IMR-90 (cell line): Measurements from ENCODE around the gene SPATA16. TPM values are rescaled to one million over a fixed set of nuclear protein-coding genes. Genes with fewer than 3 reads are reported as not detected.

Experiments used
- ATAC-seq: fragments of 200-7000 bp; cut with Tn5 transposase; 2 replicates; pipeline ENCODE4 v1.9.1; 2020; ENCODE audit warnings: low read depth, mild to moderate bottlenecking, moderate library complexity
- BruUV-seq: library from RNA; stranded (reverse); fragments of 400-500 nt; replicated peaks from 2 replicates; lab custom pipeline; 2021; lab: Mats Ljungman, UMichigan
- CTCF ChIA-PET: fragments of 300-600 bp; formaldehyde crosslinking; extraction: SDS; loops from one replicate; lab custom pipeline; 2021; ENCODE audit warnings: antibody characterized with exemption; lab: Yijun Ruan, JAX
- POLR2A ChIA-PET: fragments of 300-600 bp; sonication (Branson Sonifier 250); formaldehyde crosslinking; loops from one replicate; lab custom pipeline; 2022; ENCODE audit warnings: antibody characterized with exemption; ENCODE audit not compliant: unreplicated experiment; lab: Charles Lee
- DNase-seq: peaks from one replicate; pipeline ENCODE4 v3.0.0; 2013
- H2AFZ ChIP-seq: replicated peaks from 2 replicates; pipeline ENCODE3; 2013; ENCODE audit warnings: low read length, mild to moderate bottlenecking; ENCODE audit not compliant: poor library complexity
- H2AK5ac ChIP-seq: 2 replicates; pipeline ENCODE4 v1.6.1; 2013; ENCODE audit warnings: low read depth, low read length, inconsistent platforms
- H2AK9ac ChIP-seq: replicated peaks from 2 replicates; pipeline ENCODE3; 2013; ENCODE audit warnings: mild to moderate bottlenecking, low read depth, low read length, moderate library complexity; ENCODE audit not compliant: poor library complexity
- H2BK120ac ChIP-seq: 2 replicates; pipeline ENCODE4 v1.6.1; 2013; ENCODE audit warnings: low read depth, low read length, inconsistent platforms
- H2BK15ac ChIP-seq: 3 replicates; pipeline ENCODE4 v1.6.1; 2013; ENCODE audit warnings: low read depth, low read length, inconsistent platforms
- H2BK20ac ChIP-seq: 2 replicates; pipeline ENCODE4 v1.6.1; 2013; ENCODE audit warnings: low read depth, mild to moderate bottlenecking, inconsistent platforms, low read length, moderate library complexity
- H2BK5ac ChIP-seq: 2 replicates; pipeline ENCODE4 v1.6.1; 2013; ENCODE audit warnings: mild to moderate bottlenecking, low read depth, low read length, inconsistent platforms; ENCODE audit not compliant: poor library complexity, severe bottlenecking
- H3K14ac ChIP-seq: replicated peaks from 2 replicates; pipeline ENCODE4 v1.6.1; 2013; ENCODE audit warnings: low read depth, low read length, inconsistent platforms
- H3K18ac ChIP-seq: 2 replicates; pipeline ENCODE4 v1.6.1; 2013; ENCODE audit warnings: low read depth, low read length, control low read depth
- H3K23ac ChIP-seq: 2 replicates; pipeline ENCODE4 v1.6.1; 2013; ENCODE audit warnings: low read depth, low read length, inconsistent platforms
- H3K27ac ChIP-seq: 2 replicates; pipeline ENCODE4 v1.5.1; 2013; ENCODE audit warnings: mild to moderate bottlenecking, control low read depth, low read length; ENCODE audit not compliant: insufficient read depth
- H3K27me3 ChIP-seq: 2 replicates; pipeline ENCODE4 v1.6.1; 2013; ENCODE audit warnings: low read length; ENCODE audit not compliant: control insufficient read depth, insufficient read depth
- H3K36me3 ChIP-seq: 2 replicates; pipeline ENCODE4 v1.6.1; 2013; ENCODE audit warnings: low read length, mixed read lengths; ENCODE audit not compliant: control insufficient read depth, insufficient read depth
- H3K4ac ChIP-seq: 2 replicates; pipeline ENCODE4 v1.6.1; 2013; ENCODE audit warnings: low read depth, low read length, inconsistent platforms
- H3K4me1 ChIP-seq: 2 replicates; pipeline ENCODE4 v1.6.1; 2013; ENCODE audit warnings: low read length, mixed read lengths; ENCODE audit not compliant: control insufficient read depth, insufficient read depth
- H3K4me2 ChIP-seq: 2 replicates; pipeline ENCODE4 v1.6.1; 2013; ENCODE audit warnings: low read depth, mild to moderate bottlenecking, control low read depth, low read length, moderate library complexity
- H3K4me3 ChIP-seq: 2 replicates; pipeline ENCODE4 v1.5.1; 2013; ENCODE audit warnings: low read depth, mild to moderate bottlenecking, control low read depth, low read length, moderate library complexity; ENCODE audit not compliant: insufficient read depth
- H3K56ac ChIP-seq: 2 replicates; pipeline ENCODE4 v1.6.1; 2013; ENCODE audit warnings: low read length, inconsistent platforms; ENCODE audit not compliant: insufficient read depth; ENCODE audit errors: extremely low read depth
- H3K79me1 ChIP-seq, 2 experiments: 2 replicates each; pipeline ENCODE4 v1.6.1; 2013; ENCODE audit warnings: low read length in 2 of 2, inconsistent platforms in 1 of 2, low read depth in 1 of 2
- H3K9ac ChIP-seq: 2 replicates; pipeline ENCODE4 v1.6.1; 2013; ENCODE audit warnings: low read depth, low read length, control low read depth
- H3K9me1 ChIP-seq: 2 replicates; pipeline ENCODE4 v1.6.1; 2013; ENCODE audit warnings: low read length, inconsistent platforms; ENCODE audit not compliant: insufficient read depth
- H3K9me3 ChIP-seq: 2 replicates; pipeline ENCODE4 v1.6.1; 2013; ENCODE audit warnings: low read length; ENCODE audit not compliant: control insufficient read depth, insufficient read depth
- H4K20me1 ChIP-seq: 2 replicates; pipeline ENCODE4 v1.6.1; 2013; ENCODE audit warnings: low read length, inconsistent platforms; ENCODE audit not compliant: insufficient read depth
- H4K5ac ChIP-seq: 2 replicates; pipeline ENCODE4 v1.6.1; 2013; ENCODE audit warnings: mild to moderate bottlenecking, low read depth, low read length, control low read depth
- H4K8ac ChIP-seq, 2 experiments: 2 replicates each; pipeline ENCODE4 v1.6.1; 2013; ENCODE audit warnings: low read depth in 2 of 2, low read length in 2 of 2, control low read depth in 1 of 2, inconsistent platforms in 1 of 2
- H4K91ac ChIP-seq: 2 replicates; pipeline ENCODE4 v1.6.1; 2013; ENCODE audit warnings: low read depth, low read length, inconsistent platforms; ENCODE audit not compliant: insufficient read depth
- BHLHE40 ChIP-seq: fragments of 150-350 bp; IDR thresholded peaks from 2 replicates; pipeline ENCODE4 v1.6.1; 2016; ENCODE audit warnings: mild to moderate bottlenecking, low read depth, low read length
- CEBPB ChIP-seq: IDR thresholded peaks from 2 replicates; pipeline ENCODE4 v1.6.1; 2012; ENCODE audit warnings: low read depth, low read length, improper control_type of control experiment
- CHD1 ChIP-seq: IDR thresholded peaks from 2 replicates; pipeline ENCODE4 v1.6.1; 2012; ENCODE audit warnings: low read depth, low read length, improper control_type of control experiment
- FOS ChIP-seq: fragments of 150-350 bp; IDR thresholded peaks from 2 replicates; pipeline ENCODE4 v1.6.1; 2016; ENCODE audit warnings: low read depth, low read length
- MAFK ChIP-seq: IDR thresholded peaks from 2 replicates; pipeline ENCODE4 v1.6.1; 2012; ENCODE audit warnings: low read depth, low read length, improper control_type of control experiment
- MXI1 ChIP-seq: IDR thresholded peaks from 2 replicates; pipeline ENCODE4 v1.6.1; 2012; ENCODE audit warnings: low read depth, mild to moderate bottlenecking, low read length, moderate library complexity, borderline replicate concordance
- NFE2L2 ChIP-seq: fragments of 150-350 bp; IDR thresholded peaks from 2 replicates; pipeline ENCODE4 v1.6.1; 2016; ENCODE audit warnings: low read depth, mild to moderate bottlenecking, low read length
- POLR2A ChIP-seq: IDR thresholded peaks from 2 replicates; pipeline ENCODE4 v1.6.1; 2012; ENCODE audit warnings: mild to moderate bottlenecking, low read depth, low read length
- RAD21 ChIP-seq: IDR thresholded peaks from 2 replicates; pipeline ENCODE4 v1.6.1; 2012; ENCODE audit warnings: low read length, improper control_type of control experiment
- RCOR1 ChIP-seq: IDR thresholded peaks from 2 replicates; pipeline ENCODE4 v1.6.1; 2012; ENCODE audit warnings: mild to moderate bottlenecking, low read length, improper control_type of control experiment; ENCODE audit not compliant: insufficient replicate concordance
- SMC3 ChIP-seq: fragments of 150-350 bp; IDR thresholded peaks from 2 replicates; pipeline ENCODE4 v1.6.1; 2016; ENCODE audit warnings: low read depth, mild to moderate bottlenecking, antibody characterized with exemption, low read length, moderate library complexity
- WGBS, 2 experiments: methylation state at CpG; one replicate each; pipeline versions ENCODE4 v1.1.5 to v1.1.7; 2013; ENCODE audit warnings: missing lambda C conversion rate in 2 of 2; ENCODE audit not compliant: insufficient read length in 1 of 2; ENCODE audit errors: extremely low coverage in 2 of 2; 5-methylcytosine and 5-hydroxymethylcytosine counted together
- dilution Hi-C: fragments of 300-500 bp; cut with HindIII; formaldehyde crosslinking; loops from one replicate; pipeline ENCODE4 v1.14.3; 2018; ENCODE audit warnings: low sequenced_read_pairs; ENCODE audit not compliant: unreplicated experiment
- in situ Hi-C: fragments of 300-500 bp; cut with MboI; formaldehyde crosslinking; loops from 3 replicates; pipeline ENCODE4 v1.14.3; 2019; ENCODE audit warnings: low sequenced_read_pairs, inconsistent platforms, mixed read lengths
- intact Hi-C: fragments of 100-400 bp; cut with micrococcal nuclease; formaldehyde crosslinking; loops from 2 replicates; pipeline ENCODE4 v1.10.0; 2022
- polyA plus RNA-seq, 3 experiments: library from polyadenylated mRNA; depleted of rRNA; stranded (reverse); fragments of >200 nt; gene quantifications; 2 replicates each; pipeline ENCODE4 v1.2.3, GENCODE V29; 2012; ENCODE audit warnings: low replicate concordance in 1 of 3
- total RNA-seq: library from RNA; depleted of rRNA; stranded (reverse); fragments of >200 nt; gene quantifications from 2 replicates; pipeline ENCODE4 v1.2.3, GENCODE V29; 2012
- TF ChIP-seq, protein P1 (sequence below): conservative IDR thresholded peaks from 2 replicates; pipeline ENCODE4 v1.5.1; 2012; ENCODE audit warnings: mild to moderate bottlenecking, low read depth, low read length, improper control_type of control experiment

SPATA16 gene
- total and polyA plus RNA-seq, 2 of the 4 experiments (the other 2 are of a cell fraction), result not detected

DNA sequence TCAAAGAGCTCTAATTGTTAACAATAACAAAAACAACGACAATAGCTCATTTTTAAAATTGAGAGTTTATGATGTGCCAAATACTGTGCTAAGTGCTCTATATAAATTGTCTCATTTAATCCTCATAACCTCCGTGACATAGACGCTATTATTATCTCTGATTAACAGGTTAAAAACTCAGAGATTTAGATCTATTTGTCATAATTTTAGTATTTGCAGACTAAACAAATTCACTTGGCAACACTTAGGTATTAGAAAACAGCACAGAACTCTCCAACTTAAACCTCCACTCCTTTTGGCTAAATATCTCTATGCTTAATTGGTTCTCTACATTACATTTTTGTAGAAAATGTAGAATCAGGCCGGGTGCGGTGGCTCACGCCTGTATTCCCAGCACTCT, 136.4 kb downstream of the SPATA16 start:
- Histone ChIP-seq H2BK15ac (no peak overlapping the region), H3K36me3 (no peaks in the 10 kb centered on the region), H2AK9ac (no peak overlapping the region), H4K8ac (no peak overlapping the region), H3K4me3 (no peak overlapping the region), H2BK5ac (no peak overlapping the region), H3K4me1 (no peaks in the 10 kb centered on the region), H3K79me1 (no peaks in the 10 kb centered on the region), H3K4ac (no peak overlapping the region), H3K9ac (no peak overlapping the region), H3K23ac (no peak overlapping the region), H3K18ac (no peak overlapping the region), H4K20me1 (no peaks in the 10 kb centered on the region), H3K14ac (no peak overlapping the region), H2AFZ (no peak overlapping the region), H3K27me3 (no peaks in the 10 kb centered on the region), H2BK20ac (no peak overlapping the region), H2AK5ac (no peak overlapping the region), H4K5ac (no peak overlapping the region), H3K27ac (no peak overlapping the region), H4K91ac (no peak overlapping the region), H3K9me3 (no peaks in the 10 kb centered on the region), H3K4me2 (no peak overlapping the region), H3K9me1 (no peaks in the 10 kb centered on the region), H2BK120ac (no peak overlapping the region), H3K56ac (no peak overlapping the region)
- no CpG with 5 or more reads among the region's 6 CpGs for WGBS, 2 experiments
- ATAC-seq (no peak), DNase-seq (no peak)
- in situ Hi-C loops (no loop called here), intact Hi-C loops (no loop called here), dilution Hi-C loops (no loop called here)
- BruUV-seq, result no TSS peak
- POLR2A ChIA-PET, result no interaction called here
- no peak for TF ChIP-seq MXI1
- no peak for TF ChIP-seq RAD21
- TF ChIP-seq FOS, result no peak
- TF ChIP-seq CHD1, result no peak
- TF ChIP-seq CEBPB, result no peak
- TF ChIP-seq NFE2L2, result no peak
- TF ChIP-seq, protein P1, sequence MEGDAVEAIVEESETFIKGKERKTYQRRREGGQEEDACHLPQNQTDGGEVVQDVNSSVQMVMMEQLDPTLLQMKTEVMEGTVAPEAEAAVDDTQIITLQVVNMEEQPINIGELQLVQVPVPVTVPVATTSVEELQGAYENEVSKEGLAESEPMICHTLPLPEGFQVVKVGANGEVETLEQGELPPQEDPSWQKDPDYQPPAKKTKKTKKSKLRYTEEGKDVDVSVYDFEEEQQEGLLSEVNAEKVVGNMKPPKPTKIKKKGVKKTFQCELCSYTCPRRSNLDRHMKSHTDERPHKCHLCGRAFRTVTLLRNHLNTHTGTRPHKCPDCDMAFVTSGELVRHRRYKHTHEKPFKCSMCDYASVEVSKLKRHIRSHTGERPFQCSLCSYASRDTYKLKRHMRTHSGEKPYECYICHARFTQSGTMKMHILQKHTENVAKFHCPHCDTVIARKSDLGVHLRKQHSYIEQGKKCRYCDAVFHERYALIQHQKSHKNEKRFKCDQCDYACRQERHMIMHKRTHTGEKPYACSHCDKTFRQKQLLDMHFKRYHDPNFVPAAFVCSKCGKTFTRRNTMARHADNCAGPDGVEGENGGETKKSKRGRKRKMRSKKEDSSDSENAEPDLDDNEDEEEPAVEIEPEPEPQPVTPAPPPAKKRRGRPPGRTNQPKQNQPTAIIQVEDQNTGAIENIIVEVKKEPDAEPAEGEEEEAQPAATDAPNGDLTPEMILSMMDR, result no peak
- no peak for TF ChIP-seq SMC3
- no peak for TF ChIP-seq BHLHE40
- no peak for TF ChIP-seq RCOR1
- TF ChIP-seq MAFK, result no peak
- no peak for TF ChIP-seq POLR2A
- CTCF ChIA-PET, result no interaction called here
